Ureter (tissue), 1 donor: Measurements from ENCODE around the gene BPHL. TPM values are rescaled to one million over a fixed set of nuclear protein-coding genes. Genes with fewer than 3 reads are reported as not detected.
"Not testable (repeated sequence)": the region's sequence is repeated elsewhere in the genome, so short reads cannot be mapped to it uniquely, and the experiment has no call there.

Experiments used
- DNase-seq: peaks from one replicate; pipeline ENCODE4 v3.0.0-alpha.2; 2020; ENCODE audit warnings: low spot score
- total RNA-seq: library from RNA; stranded (reverse); gene quantifications from one replicate; pipeline ENCODE4 v1.2.4, GENCODE V29; 2023
- donor health status: DM: yes; HTN: yes; CAD: no.

BPHL gene
- total RNA-seq, 1 donor from 2014 or later, result 35.6 TPM

DNA sequence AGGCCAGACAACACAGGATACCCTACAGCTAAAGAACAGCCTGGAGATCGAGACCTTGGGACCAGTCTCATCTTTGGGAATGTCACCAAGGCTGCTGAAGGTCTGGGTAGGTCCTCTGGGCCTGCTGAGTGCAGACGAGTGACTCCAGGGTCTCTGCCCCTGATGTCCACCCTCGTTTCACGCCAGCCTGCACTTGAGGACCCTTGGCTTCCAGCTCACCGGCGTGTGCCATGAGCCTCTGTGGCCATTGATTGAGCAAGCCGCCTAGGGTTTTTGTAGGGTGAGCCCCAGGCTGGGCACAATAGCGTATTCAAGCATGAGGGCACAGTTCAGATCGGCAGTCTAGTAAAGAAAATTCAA is 4.3 kb downstream of the BPHL start:
- no peak for DNase-seq

DNA sequence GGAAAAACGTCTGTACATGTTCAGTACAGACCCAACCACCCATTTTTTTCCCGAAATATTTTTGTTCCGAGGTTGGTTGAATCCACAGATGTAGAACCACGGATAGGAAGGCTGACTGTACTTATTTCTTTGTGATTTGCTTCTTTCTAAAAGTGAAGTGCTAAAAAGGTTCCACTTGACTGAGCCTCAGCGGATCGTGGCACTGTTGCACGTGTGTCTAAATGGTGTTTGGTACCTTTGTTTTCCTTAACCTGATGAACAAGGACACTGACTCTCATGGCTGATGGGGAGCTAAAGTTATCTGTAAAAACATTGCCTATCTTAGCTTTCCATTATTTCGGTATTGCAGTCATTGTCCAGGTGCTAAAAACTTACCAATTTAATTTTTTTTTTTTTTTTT is 6.2 kb downstream of the BPHL start:
- DNase-seq, result no peak

DNA sequence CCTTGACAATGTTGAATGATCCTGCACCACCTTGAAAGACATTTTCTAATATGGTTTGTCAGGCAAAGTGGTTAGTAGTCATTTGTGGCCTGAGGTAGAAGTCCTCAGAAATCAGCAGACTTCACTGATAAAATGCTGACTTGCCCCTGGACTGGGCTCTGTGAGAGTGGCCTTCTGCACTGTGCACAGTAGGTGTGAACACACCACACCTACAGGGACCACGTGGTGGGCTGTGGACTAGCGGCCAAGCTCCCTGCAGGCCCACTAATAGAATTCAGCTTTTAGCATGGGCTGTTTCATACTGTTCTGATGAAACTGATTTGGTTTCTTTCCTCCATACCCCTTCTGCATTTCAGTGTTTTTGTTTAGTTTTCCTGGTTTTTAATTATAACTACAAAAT is 7.3 kb downstream of the BPHL start:
- no peak for DNase-seq

DNA sequence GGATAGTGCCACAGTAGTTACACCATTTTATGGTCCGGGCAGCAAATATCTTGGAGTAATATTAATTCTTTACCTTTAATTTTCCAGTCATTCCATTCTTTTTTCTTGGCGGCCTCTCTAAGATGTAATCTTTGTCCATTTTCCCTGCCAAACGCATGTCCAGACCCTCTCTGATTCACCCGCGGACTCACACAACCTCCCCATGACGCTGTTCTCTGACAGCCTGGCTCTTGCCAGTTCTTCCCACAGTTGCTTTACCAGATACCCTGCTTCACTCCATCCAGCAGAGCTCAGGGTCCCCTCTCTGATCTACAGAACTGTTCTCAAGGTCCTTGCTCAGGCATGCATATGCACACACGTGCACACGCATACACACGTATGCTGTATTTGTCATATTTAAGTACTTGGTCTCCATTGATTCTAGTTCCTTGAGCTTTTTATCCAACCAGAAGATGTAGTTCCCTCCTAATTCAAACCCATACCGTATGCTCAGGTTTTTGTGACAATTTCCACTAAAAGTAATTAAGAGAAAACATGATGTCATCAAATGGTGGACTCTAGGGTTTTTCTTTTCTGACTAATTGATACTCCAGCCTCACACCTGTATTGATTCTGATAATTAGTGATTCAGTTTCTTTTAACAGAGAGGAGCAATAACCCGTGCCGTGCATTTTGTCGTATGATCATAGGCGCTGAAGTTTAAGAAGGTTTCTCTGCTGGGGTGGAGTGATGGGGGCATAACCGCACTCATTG is 10.0 kb downstream of the BPHL start:
- no peak for DNase-seq

DNA sequence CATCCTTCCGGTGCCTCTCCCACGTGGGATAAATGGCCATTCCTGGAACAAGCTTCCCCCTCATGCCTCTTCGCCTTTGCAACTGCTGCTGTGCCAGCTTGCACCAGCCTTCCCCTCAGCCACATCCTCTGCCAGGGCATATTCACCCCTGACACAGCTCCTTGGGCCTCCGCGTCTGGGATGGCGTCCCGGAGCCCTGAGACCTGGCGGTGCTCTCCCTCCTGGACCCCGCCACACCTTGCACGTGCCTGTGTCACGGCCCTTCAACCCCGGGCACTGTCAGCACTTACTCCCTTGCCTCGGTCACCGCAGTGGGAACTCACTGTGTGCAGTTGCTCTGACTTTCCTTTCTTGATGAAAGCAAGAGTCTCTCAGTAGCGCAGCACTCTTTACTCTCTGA is 13.2 kb downstream of the BPHL start:
- DNase-seq, result no peak

DNA sequence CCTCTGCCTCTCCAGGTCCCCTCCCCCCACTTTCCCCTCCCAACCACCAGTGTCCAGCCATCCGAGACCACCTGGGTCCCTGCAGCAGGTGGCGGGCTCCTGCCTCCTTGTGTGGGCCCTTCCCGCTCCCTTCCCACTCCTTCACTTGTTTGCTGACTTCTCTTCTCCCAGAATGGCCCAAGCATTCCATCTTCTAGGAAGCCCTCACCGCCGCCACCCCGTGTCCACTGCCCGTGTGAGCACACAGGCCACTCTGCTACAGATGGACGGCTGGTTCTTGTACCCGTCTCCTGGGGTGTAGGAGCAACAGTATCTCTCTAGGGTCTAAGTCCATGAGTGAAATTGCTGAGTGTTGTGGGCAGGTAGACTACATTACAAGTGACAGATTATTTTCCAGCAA is 15.0 kb downstream of the BPHL start:
- DNase-seq, result no peak

DNA sequence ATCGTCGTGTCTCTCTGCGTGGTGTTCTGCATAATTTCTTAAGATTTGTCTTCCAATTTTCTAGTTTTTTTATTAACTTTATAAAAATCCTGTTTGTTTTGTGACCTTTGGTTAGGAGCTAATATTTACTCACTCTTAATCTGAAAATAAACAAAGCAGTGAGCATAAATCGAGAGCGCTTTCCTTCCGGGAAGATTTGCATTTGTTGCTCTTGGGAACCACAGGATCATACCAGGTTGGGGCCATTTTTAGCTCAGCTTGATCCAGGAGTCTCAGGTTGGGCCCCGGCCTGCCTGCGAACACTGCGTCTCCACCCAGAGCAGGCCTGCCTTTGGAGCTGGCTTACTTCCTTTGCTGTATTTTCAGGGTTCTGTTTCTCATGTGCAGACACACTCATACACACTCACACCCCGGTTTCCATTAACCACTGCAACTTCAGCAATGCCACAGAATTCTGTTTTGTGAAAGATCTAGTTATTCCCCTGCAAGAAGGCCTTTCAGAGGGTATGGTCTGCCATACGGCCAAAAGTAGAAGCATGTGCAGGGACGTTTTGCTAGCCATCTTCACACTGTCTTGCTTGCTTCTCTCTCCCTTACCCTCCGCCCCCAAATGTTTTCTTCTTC is 17.3 kb downstream of the BPHL start:
- DNase-seq, result no peak

DNA sequence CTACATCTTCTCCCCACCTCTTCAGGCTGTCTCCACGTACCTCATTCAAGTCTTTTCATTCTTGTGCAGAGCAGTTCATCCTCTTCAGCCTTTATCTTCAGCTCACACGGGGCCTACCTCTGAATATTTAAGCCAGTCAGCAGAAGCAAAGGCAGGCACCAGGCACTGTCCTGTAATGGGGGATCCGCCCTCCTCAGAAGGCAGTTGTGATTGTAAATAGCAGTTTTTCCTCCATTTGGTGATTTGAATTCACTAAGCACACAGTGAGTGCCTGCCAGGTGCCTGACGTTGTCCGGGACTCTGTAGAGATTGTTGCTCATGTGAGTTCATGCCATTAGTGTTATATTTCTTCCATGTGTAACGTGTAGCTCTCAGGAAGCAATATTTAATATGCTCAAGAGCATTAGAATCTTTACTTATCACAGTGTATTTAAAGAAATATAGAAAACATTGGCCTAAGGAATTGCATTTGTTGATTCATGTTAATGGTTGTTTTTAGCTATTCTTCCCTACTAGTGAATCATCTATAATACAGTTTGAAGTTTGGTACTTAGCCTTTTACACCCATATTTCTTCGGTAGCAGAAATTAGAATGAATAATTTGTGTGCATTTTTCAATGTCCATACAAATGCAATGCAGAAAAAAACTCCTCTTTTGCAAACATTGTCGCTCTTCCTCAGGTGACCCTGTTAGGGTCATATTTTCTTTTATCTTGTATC is 17.9 kb downstream of the BPHL start:
- DNase-seq, result no peak

DNA sequence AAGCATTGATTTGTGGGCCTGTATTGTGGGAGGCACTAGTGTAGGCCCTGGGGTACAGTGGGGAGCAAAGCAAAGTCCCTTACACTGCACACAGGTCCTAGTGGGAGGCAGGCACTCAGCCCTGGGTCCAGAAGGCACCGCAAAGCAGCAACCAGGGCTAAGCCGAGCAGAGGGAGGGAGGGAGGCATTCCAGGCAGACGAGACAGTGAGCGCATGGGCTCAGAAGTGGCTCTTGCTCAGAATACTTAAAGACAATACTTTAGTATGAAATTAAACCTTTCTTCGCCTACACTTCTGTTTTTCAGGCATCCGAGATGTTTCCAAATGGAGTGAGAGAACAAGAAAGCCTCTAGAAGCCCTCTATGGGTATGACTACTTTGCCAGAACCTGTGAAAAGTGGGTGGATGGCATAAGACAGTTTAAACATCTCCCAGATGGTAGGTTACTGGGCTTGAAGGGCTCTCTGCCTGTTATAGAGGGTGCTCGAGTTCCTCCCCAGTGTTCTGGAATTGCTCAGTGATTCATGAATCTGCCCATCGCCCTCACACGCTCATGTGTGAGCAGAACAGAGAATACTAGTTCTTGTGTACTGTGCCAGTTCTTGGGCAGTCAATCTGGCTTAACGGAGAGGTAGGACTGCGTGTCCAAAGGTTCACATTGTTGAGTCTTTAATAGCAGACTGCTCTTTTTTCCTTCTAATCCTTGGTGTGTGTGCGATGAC is 18.7 kb downstream of the BPHL start:
- no peak for DNase-seq

DNA sequence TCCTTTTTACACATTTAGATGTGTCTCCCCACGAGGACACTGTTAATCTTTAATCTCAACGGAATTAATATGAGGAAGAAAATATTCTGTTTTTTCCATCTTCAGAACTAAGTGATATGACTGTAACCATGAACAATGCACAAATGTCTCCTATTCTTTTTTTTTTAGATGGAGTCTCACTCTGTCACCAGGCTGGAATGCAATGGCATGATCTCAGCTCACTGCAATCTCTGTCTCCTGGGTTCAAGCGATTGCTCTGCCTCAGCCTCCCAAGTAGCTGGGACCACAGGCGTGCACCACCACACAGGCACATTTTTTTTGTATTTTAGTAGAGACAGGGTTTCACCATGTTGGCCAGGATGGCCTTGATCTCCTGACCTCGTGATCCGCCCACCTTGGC is 19.4 kb downstream of the BPHL start:
- not testable (repeated sequence) for DNase-seq

DNA sequence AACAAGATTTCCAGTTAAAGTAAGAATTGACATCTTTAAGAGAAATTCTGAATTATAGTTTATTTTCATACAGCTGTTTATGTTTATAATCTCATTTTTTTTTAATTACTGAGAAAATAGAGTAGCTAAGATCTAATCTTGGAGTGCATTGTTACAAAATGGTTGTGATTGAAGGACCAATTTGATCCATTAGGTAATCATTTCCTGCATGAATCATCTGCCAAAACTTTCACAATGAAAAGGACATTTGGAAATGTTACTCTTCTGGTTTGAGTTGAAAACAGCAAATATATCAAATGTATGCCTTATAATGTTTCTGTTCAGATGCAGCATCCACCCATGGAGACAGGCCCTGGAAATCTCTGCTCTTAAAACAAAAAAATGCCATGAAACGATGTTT is 19.8 kb downstream of the BPHL start:
- no peak for DNase-seq

DNA sequence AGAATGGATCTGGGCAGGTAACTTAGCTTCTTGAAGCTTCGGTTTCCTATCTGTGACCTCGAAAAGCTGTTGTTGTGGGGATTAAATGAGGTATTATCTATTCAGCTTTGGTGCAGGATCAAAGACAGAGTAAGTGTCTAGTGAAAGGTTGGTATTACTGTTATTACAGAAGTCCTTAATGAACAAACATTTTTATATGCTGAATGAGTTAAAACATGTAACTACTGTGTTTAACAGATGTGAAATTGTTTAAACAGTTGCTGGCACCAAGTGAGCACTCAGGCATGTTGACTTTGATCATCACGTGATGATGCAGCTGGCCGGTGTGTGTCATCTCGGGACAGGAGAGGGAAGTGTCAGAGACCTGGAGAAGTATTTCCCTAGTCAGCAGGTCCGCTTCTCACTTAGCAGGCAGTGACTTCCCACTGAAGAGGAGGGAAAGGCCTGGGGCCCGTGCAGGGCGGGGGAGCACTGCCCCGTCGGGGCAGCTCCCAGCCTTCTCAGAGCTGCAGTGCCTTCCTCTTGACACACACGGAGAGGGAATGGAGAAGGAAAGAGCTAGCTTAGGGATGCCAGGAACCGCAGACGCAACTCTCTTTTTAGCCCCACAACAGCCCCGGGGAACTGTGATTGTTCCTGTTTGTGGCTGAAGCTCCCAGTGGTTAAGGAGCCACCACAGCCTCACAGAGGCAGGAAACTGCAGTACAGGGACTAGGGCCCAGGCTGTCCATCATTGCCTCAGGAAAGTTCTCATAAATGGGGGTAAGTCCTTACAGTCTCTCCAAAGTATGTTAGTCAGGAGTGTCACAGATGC is 20.8 kb downstream of the BPHL start:
- peak; percentile 72 for DNase-seq

DNA sequence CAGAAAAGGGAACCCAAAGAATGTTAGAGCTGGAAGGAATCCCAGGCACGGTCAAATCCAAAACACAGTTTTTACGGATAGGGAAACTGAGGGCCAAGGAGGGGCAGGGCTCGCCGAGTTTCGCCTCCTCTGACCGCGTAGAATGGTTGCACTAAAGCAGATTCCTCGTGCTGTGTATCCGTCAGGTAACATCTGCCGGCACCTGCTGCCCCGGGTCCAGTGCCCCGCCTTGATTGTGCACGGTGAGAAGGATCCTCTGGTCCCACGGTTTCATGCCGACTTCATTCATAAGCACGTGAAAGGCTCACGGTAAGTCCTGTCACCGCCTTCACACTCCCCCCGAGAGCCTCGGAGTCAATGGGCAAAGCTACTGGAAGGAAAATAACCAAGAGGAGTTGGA is 21.7 kb downstream of the BPHL start:
- DNase-seq, result no peak

DNA sequence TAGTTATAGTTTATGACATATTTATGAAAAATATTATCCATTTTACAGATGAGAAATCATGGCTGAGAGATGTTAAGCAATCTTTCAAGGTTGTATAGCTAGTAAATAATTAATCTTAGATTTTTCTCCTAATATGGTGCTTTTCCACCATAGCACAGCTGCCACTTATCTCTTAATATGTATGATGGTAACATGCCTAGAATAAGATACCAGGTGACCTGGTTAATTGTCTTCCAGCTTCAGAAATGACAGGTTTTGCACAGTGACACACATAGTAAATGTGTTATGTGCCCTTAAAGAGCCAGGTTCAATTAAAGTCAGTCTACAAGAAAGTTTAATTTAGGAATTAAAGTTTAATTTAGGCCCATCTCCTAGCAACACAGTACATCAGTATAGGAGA is 24.0 kb downstream of the BPHL start:
- no peak for DNase-seq

DNA sequence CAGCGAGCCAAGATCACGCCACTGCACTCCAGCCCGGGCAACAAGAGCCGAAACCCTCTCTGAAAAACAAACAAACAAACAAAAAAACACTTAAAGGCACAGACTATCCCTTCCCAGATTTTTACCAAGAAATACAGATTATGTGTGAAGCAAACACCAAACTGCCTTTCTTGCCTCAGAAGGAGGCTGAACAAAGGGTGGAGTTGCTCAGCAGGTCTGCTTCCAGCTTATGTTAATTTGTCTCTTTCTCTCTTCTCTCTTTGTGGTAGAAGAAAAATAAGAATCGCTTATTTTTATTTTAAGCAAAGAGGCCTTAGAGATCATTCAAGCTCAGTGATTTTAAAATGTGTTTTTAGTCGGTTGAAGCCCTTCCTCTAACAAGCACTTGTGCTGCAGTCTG is 24.6 kb downstream of the BPHL start:
- no peak for DNase-seq

DNA sequence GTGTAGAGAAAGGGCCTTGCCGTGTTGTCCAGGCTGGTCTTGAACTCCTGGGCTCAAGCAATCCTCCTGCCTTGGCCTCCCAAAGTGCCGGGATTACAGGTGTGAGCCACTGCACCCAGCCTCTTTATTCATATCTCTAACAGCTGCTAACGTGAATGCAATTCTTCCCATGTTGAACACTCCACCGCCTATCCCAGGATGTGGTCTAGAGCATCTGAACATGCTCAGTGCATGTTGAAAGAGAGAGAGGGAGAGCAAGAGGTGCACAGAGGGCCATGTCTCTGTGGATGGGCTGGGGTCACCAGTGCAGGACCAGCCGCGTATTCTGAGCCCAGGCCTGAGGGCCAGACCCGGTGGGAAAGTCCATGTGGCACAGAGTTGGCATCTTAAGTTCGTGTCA is 26.1 kb downstream of the BPHL start:
- no peak for DNase-seq

DNA sequence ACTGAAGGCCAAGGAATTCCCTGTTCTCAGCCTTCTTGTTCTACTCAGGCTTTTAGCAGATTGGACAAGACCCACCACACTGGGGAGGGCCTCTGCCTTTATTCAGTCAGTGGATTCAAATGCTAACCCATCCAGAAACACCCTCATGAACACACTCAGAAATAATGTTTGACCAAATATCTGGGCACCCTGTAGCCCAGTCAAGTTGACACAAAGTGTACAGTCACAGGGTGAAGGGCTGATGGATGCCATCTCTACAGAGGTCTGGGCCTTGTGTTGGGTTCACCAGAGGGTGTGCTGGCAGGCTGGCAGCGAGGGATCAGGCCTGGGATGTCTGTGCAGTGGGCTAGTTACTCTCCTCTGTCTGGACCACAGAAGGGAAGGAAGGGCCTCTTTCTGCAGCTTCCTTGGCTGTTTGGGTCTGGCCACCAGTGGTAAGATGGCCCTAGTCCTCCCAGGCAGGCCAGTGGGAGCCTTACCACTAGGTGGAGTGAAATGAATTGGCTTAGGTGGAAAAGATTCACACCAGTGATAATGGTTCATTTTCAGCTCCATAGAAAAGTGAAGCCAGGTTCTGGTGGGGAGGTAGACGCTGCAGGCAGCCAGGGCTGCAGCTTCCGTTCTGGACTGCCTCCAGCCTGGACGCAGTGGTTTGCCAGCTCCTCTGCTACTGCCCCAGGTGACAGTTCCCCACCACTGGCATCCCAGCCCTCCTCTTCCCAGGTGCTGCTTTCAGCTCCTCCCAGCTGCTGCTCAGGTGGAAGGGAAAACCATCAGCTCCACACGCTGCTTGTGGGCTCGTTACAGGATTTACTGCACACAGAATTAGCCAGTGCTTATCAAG is 29.6 kb downstream of the BPHL start:
- DNase-seq, result no peak

DNA sequence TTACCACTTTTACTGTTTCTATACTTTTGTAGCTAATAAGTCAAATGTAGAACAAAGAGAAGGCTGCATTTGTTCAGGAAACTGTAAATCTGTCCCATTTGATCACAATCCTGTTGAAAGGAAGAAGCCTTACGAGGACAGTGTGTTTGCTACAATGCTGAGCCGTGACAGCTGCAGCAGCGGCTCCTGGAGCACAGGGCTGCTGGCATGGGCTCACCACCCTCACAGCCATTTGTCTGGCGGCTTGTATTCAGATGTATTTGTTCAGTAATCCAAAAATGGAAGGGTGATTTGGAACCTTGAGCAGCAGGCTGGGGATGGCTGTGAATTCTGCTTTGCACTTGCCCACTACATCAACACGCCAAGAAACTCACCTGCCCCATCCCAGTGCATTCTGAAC is 33.2 kb downstream of the BPHL start:
- DNase-seq, result no peak

DNA sequence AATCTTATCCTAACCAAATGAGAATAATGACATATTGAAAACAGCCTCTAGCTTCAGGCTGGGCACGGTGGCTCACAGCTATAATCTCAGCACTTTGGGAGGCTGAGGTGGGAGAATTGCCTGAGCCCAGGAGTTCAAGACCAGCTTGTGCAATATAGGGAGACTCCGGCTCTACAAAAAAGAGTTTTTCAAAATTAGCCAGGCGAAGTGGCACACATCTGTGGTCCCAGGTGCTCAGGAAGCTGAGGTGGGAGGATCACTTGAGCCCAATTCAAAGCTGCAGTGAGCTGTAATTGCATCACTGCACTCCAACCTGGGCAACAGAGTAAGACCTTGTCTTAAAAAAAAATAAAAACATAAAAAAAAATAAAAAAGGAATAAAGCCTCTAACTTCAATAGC is 34.2 kb downstream of the BPHL start:
- no peak for DNase-seq

DNA sequence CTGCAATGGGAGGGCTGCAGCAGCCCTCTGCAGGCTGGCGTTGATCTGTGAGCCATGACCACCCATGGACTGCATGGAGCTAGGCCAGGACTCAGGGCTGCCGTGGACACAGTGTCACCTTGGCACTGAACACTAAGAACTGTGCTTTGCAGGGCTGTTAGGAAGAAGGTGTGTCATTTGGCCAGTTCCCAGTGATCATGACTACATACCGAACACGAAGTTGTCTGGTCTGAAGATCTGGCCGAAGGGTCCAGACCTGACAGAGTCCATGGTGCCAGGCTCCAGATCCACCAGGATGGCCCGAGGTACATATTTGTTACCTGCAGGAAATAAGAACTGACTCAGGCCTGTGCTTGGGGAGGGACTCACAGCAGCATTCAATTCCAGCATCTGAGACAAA is 36.9 kb downstream of the BPHL start:
- not testable (repeated sequence) for DNase-seq
